Adrenal gland (tissue), 5 donors: Measurements from ENCODE around the gene HDAC1.

Source experiments
- CTCF ChIP-seq, 6 experiments: fragments of 450-650 bp in 4 of 6; fragments of 200-600 bp in 2 of 6; sonication (generic) in 1 of 6; IDR thresholded peaks; 1 replicate in 5 of 6; 2 replicates in 1 of 6; pipeline versions ENCODE4 v1.5.1 to v1.8.0; 2016 to 2021; ENCODE audit warnings: antibody characterized with exemption in 6 of 6, mild to moderate bottlenecking in 2 of 6, moderate library complexity in 1 of 6
- POLR2A ChIP-seq, 2 donors: fragments of 450-650 bp; IDR thresholded peaks; one replicate each; pipeline ENCODE4 v1.6.1; 2017; ENCODE audit warnings: antibody characterized with exemption in 2 of 2, mild to moderate bottlenecking in 2 of 2, moderate library complexity in 1 of 2
- donor health status: DM: no; HTN: no; CAD: no.

- no peak for TF ChIP-seq CTCF (IDR thresholded peaks at IDR 0.05)
- TF ChIP-seq POLR2A (IDR thresholded peaks at IDR 0.05): no peak
These were observed 76.2 kb downstream of the HDAC1 start for GRCh38 chr1:32367912-32368635.
